NCI-H2196 treated with DMSO at 0.1 percent for 48 hours (cell line): Measurements from ENCODE around the gene HOXD12.

Experiments
- DNase-seq: peaks from one replicate; lab custom pipeline; 2025; ENCODE audit not compliant: unreplicated experiment; lab: John Stamatoyannopoulos, UW

The HOXD12 gene

DNA sequence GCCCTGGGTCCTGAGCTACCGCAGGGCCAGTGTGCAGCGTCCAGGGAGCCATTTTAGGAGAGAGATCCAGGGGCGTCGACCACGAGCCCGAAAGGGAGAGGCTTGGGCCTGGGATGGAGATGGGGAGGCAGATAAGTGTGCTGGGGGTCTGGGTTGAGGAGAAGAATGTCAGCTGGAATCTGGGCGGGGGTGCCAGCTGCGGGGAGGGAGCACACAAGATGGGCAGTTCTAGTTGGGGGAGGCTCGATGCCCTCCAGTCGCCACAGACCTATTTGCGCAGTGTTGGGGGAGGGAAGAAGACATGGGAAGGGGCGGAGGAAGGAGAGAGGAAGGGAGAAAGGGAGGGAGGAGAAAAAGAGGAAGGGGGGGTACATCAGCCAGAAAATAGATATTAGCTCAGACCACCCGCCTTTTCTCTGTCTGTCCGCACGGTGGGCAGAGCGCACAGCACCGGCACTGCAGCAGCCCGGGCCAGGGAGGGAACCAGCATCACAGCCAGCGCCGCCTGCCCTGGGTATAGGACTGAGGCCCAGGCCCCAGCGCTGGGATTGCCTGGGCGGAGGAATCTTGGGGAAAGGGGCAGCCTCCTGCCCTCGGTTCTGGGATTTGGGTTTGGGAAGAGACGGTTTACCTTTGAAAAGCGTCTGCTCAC lies 5.6 kb downstream of the HOXD12 start:
- no peak for DNase-seq

DNA sequence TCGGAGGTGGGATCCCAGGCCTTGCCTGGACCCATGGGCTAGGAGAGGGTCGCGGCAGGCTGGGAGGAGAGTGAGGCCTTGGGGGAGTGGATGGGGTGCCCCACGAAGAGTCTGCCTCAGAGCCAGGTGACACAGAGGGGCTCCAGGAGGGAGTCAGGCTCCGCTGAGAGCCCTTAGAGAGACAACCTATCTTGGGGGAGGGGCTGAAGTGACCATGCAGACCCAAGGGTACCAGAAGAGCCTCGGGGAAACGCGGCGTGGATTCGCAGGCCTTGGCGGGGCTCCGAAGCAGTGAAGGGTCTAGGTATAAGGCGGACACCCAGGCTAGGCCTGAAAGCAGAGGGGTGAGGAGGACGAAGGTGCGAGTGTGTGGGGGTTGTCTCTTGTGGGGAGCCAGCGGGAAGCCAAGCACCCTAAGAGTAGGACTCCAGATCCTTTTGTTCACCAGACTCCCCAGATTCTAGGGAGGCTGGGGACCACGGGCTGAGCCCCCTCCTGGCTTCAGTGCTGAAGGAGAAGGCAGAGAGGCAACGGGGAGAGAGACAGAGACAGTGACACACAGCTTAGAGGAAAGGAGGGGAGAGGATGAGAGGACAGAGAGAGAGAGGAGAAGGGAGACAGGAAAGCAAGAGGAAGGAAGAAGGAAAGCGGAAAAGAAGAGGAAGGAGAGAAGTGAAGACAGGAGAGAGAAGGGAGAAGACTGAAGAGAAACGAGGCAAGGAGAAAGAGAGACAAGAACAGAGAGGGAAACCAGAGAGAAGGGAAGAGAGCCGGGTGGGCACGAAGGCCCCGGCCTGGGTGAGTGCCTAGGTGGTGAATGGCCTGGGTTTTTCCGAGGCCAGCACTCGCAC lies 6.4 kb downstream of the HOXD12 start:
- DNase-seq = no peak

DNA sequence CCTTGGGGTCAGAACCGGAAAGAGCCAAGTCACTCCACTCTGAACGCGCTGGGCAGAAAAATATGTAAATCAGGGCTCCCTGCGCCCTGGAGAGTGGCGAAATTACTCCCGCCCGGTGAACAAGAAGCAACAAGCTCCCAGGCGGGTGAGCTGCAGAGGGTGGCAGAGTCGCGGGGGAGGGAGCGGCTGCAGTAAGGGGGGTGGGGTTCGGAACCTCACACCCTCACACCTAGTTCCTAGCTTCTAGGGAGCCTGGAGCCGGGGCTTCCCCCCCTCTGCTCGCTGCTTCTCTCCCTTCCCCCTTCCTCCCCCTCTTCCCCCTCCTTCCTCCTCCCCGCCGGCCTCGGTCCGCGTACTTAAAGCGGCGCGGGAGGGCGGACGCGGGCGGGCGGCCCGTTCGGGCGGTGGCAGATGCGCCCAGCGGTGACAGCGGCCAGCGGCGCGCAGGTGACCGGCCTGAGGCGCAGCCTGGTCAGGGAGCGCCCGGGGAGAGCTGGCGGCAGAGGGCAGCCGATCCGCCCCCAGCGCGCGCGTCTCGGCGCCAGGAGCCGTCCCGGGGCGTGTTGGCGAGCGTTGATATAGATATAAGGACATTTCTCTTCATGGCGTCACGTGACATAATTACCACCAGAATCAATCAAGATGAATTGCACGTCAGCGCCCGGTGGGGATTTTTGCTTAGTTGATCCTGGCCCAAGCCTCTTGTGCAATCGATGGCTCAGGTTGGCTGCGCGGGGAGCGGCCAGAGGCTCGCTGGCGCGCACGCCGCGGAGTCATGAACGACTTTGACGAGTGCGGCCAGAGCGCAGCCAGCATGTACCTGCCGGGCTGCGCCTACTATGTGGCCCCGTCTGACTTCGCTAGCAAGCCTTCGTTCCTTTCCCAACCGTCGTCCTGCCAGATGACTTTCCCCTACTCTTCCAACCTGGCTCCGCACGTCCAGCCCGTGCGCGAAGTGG lies 7.3 kb downstream of the HOXD12 start, which contains the start of gene HOXD11:
TSS of gene HOXD11 (plus strand) at position 700 of the 959 bp plus-strand sequence. CDS start at position 776, 76 bp downstream.
- peak; percentile 92 for DNase-seq

DNA sequence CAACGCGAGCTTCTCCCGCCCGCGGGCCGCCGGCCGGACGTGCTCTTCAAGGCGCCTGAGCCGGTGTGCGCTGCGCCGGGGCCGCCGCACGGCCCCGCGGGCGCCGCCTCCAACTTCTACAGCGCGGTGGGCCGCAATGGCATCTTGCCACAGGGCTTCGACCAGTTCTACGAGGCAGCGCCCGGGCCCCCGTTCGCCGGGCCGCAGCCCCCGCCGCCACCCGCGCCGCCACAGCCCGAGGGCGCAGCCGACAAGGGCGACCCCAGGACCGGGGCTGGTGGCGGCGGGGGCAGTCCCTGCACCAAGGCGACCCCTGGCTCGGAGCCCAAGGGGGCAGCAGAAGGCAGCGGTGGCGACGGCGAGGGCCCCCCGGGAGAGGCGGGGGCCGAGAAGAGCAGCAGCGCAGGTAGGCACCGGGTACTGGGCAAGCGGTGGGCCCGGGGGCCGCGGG lies 8.2 kb downstream of the HOXD12 start:
- no peak for DNase-seq

DNA sequence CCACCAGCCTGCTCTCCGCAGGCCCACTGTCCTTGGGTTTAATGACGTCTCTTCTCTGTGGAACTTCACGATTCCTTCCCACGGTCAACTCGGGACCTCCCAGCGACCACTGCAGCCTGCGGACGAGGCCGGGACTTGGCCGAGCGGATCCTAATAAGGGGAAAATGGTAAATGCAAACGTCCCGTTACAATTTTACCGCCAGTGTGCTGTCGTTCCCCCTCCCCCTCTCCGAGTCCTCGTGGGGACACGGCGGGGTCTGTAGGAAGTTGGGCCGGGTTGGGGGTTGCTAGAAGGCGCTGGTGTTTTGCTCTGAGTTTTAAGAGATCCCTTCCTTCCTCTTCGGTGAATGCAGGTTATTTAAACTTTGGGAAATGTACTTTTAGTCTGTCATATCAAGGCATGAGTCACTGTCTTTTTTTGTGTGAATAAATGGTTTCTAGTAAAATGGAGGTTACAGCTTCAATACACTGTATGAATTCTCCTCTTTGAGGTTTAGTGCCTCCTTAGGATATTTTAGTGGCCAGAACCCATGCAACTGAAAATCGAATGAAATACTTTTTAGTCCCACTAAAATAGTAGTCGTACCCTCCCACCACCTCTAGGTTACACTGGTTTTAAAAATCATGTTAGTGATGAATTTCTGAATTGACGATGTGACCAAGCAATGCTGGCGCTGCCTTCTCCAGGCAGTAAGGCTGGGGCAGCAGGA lies 9.8 kb downstream of the HOXD12 start:
- no peak for DNase-seq

DNA sequence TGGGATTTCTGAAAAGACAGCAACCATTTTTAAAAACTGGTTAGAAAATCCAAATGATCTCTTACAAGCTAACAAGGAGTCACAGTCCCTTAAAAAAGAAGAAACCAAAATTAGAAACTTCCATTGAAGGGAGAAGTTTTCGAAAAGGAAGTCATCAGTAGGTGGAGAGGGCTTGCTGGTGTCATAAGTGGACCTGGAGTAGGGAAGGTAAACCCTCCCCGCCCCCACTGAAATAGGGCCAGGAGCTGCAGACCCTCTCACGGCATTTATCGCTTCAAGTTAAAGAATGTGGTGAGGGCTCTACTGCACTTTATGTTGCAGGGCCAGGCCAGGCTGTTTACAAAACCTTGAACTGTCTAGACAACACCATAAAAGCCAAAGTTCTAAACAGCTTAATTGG lies 10.4 kb downstream of the HOXD12 start:
- no peak for DNase-seq

DNA sequence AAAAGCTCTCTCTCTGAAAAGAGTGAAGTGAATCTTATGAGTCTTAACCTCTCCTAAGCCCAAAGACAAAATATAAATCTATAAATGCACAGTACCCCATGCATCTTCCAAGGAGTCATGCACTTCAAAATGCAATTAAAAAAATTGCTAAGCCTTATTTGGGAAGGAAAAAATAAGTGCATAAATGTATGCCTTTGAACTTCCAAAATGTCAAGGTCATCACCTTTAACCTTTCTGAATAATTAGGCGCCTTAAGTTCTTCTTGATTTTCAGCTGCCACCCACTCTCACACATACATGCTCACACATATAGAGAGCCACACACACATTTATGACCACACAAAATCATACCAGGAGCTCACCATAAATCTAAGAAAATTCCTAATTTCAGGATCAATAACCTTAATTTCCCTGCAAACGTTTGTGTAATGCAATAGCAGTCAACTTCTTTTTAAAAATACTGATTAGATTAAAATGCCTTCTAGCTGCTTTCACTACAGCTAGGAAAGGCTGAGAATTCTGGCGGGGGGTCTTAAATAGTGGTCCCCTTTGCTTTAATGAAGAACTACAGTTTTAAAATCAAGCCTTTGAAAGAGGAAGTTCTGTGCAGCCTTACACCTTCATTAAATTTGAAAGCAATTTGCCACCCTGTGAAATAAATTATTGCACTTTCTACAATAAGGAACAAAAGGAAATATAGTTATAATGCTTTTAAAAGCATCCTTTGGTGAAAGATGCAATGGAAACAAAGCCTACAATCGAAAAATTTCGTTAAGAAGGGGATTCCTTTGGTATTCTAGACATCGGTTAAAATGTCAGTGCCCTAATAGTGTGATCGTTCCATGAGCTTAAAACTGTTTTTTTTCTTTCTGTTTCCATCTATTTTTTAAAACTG lies 11.1 kb downstream of the HOXD12 start:
- DNase-seq = no peak

DNA sequence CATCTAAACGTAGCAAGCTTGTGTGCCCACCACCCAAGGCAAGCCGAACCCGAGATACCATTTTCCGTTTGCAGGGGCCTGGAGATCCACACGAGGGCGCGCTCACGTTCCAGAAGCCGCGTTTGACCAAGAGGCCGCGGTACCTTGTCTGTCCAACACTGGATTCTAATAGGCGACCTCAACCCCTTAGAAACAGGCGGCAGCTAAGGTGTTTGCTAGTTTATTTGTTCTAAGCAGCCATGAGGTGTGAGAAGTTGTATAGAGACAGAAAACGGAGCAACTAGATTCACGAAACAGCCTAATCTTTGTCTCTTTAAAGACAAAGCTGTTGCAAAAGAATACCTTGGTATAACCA lies 11.7 kb downstream of the HOXD12 start:
- DNase-seq = peak; percentile 75

DNA sequence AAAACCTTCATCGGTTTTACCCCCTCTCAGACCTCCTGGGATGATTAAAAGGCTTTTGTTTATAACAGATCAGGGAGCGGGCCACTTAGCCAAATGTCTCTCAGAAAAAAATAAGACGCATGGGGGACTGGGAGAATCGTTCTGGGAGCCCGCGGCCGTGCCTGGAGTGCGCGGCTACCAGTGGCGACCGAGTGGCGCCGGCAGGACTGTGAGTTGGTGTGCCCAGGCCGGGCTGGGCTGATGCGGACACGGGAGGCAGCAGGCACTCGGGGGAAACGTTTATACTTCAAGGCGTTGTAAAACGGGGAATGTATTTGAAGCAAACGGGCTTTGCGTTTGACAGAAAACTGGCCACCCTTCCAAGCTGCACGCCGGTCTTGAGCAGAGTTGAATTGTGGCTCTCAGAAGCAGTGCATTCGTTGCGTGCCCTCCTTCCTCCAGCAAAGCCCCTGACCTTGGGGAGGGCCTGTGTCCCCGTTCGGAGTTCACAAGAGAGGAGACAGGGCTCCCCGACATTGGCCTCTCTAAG lies 12.3 kb downstream of the HOXD12 start:
- DNase-seq = no peak

DNA sequence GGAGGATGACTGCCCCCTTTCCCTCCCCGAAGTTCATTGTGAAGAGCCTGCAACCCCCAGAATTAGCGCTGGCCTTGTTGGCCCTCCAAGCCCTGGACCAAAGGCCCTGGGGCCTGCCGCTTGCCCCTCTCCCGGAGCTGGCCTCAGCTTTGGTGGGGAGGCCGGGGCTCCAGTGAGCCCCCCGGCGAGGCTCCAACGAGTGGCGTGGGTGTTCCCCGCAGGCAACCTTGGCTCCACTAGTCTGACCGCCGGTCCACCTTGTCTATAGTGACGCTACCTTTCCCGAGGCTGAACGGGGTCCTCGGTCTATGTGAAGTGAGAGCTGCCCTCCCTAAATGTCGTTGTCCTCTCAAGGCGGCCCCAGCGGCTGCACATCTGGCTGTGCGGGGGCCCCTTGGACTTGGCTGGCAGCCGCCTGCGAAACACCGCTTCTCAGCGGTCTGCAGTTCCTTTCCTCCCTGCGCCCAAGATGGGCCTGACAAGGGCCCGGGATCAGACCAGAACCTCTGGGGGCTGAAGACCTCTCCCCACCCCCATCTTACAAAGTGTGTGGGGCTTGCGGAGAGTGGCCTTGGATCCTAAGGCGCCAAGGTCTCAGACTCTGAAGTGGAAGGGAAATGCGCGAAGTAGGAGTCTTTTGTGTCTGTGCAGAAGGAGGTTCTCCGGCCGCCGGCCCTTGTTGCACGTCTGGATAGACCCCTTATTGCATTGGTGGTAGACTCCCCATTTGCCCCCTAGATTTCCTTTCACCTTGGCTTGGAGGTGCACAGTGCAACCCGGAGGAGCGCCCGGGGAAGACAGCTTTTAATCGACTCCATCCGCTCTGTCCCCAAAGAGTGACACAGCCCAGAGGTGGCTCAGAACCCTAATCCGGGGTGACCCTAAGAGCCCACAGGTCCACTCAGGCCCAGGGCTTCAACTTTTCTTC lies 13.0 kb downstream of the HOXD12 start:
- DNase-seq = no peak

DNA sequence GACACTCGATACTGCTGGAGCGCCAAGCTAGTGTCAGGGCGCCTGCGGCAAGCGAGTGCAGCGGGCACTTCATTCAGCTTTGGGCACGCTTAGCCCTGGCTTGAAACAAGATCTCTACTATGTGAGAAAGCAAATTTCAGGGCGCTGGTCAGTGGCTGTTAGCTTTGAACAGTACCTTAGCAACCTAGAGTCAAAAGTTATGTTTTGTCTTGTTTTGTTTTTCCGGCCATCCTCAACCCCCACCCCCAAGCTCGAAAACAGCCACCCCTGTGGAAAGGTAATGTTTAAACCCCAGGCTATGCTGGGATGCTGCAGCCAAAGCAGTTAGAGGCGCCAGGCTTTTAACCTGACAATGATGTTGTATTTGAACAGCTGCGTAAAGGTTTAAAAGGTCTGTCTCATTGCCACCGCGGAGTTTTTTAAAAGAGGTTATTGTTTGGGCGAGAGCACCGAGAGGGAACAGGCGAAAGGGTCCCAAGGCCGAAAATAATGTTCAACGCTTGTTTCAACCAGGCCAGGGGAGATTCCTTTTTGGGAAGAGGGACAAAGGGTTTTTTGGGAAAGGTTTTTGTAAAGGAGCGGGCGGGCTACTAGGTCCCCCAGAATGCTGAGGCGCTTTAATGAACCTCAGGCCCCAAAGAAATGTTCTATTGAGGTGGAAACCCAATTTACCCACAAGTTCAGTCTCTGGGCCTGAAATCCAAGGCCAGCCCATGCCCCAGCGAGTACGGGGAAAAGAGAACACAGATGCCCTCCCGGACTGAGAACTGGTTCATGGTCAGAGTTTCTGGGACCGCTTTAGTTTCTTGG lies 14.7 kb downstream of the HOXD12 start:
- peak; percentile 97 for DNase-seq

DNA sequence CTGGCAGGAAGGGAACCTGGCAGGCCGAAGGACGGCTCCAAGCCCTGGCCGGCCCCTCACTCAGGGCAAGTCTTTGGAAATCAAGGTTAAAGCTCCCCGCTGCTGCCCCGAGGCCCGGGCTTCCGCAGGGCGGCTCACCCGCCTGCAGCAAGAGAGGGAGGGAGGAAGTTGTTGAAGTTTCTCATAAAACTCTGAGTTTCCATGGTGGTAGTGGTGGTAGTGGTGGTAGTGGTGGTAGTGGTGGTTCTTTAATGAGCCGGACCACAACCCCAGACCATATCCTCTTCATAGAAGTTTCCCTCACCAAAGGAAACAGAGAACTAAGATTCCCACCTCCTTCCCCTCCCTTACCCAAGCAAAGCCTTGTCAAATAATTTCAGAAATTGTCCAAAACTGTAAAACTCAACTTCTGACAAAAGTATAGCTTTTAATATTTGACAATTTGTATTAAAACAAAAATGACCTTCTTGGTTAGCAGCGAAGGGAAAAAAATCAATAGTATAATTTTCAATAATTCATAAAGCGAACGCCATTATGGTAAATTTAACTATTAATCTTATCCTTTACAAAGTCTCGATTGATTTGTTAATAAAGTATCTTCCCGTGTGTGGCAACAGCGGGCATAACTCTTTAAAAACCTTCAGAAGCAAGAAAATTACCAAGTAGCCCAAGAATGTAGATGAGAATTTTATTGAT lies 15.5 kb downstream of the HOXD12 start:
- DNase-seq = no peak

DNA sequence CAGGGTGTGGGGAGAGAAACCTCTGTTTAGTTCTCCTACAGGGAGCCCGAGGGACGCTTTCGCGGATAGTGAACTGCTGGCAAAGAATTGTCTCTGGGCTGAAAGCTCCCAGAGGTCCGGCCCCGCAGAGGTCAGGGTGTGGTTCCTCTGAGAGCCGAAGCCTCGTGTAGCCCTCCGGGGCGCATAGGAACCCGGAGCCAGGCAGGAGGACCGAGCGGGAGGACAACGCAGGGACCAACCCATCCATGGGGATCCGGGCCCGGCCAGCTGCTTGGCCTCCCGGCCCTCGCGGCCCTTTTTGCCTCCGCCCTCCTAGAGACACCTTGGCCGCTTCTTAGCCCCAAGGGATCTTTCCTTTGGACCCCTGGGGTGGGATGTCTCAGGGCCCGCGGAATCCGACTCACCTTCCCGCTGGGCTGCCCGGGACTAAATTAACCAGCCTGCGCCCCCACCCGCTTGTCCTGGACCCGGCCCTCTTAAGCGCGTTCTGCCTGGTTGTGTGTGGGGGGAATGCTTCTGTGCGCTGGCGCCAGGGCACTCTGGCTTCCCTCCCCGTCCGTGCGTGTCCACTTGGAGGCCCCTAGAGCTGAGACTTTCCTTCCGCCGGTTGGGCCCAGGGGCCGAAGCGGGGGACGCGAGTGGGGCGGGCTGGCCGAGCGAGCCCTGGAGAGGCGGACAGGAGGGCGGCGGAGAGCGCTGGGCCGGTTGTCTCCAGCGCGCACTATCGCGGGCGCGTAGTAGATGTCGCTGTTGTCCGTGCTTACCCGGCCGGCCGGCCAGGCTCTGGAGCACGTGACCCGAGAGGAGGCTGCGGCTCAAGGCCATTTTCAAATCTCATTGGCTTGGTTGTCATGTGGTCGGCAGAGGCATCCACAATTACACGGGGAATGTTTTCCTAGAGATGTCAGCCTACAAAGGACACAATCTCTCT lies 16.6 kb downstream of the HOXD12 start, which contains the start of gene HOXD10:
TSS of gene HOXD10 (plus strand) at position 896 of the 931 bp plus-strand sequence. CDS start 56 bp downstream, outside the sequence.
- DNase-seq = no peak

DNA sequence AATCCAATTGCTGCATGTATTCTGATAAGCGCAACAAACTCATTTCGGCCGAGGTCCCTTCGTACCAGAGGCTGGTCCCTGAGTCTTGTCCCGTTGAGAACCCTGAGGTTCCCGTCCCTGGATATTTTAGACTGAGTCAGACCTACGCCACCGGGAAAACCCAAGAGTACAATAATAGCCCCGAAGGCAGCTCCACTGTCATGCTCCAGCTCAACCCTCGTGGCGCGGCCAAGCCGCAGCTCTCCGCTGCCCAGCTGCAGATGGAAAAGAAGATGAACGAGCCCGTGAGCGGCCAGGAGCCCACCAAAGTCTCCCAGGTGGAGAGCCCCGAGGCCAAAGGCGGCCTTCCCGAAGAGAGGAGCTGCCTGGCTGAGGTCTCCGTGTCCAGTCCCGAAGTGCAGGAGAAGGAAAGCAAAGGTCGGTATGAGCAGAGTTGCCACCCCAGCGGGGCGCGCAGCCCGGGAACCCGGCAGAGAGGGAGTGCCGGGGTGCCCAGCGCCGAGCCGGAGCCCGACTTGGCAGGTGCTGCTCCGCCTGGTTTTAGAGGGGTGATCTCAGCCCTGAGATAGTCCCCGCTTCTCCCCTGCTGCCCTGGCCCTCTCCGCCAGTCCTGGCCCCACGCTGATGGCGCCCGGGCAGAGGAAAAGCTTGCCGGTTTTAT lies 17.7 kb downstream of the HOXD12 start:
- no peak for DNase-seq

DNA sequence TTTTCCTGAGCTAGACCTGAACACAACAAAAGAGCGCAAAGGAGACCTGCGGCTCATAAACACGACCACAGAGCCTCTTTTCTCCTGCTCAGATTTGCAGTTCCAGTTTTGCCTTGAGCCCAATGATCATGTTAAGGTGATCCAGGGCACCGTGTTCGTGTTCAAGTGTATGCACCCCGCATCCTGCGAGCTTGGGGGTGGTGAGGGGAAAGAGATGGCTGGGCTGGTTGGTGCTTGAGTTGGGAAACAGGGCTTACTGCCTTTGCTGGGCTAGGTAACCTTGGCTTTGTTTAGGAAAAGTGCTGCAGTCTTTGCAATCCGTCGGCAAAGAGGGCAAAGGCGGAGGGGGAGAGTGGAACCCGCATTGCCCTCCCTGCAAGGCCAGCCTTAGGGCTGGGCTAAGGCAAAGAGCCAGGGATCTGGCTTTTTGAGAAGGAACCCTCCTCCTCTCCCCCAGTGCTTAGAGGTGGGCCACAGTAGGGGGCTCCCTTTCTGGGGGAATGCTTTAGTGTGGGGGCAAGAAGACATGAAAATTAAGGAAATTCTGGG lies 18.3 kb downstream of the HOXD12 start:
- no peak for DNase-seq
